Psoas muscle (tissue), 8 donors: ENCODE data around the gene ATRNL1. TPM values are rescaled to one million over a fixed set of nuclear protein-coding genes. Genes with fewer than 3 reads are reported as not detected.
"Not testable (repeated sequence)": the region's sequence is repeated elsewhere in the genome, so short reads cannot be mapped to it uniquely, and the experiment has no call there.

Experiments
- ATAC-seq, 4 donors: fragments of 200-7000 bp; cut with Tn5 transposase; one replicate each; pipeline ENCODE4 v1.9.1; 2020; ENCODE audit warnings: moderate library complexity in 3 of 4, mild to moderate bottlenecking in 2 of 4
- DNase-seq, 2 donors: peaks; one replicate each; pipeline ENCODE4 v3.0.0-alpha.2; 2020
- H3K27ac ChIP-seq: fragments of 200-600 bp; one replicate; pipeline ENCODE4 v1.8.0; 2022
- H3K27me3 ChIP-seq, 3 donors: fragments of 200-600 bp in 1 of 3; one replicate each; pipeline versions ENCODE4 v1.6.1 to v1.8.0; 2013 to 2022; ENCODE audit warnings: low read length in 2 of 3, mild to moderate bottlenecking in 2 of 3, moderate library complexity in 1 of 3; ENCODE audit not compliant: insufficient read depth in 3 of 3
- H3K36me3 ChIP-seq, 2 donors: fragments of 200-600 bp in 1 of 2; one replicate each; pipeline versions ENCODE4 v1.6.1 to v1.8.0; 2013 to 2022; ENCODE audit warnings: low read depth in 1 of 2, mild to moderate bottlenecking in 1 of 2, moderate library complexity in 1 of 2; ENCODE audit not compliant: insufficient read depth in 1 of 2
- H3K4me1 ChIP-seq: fragments of 200-600 bp; one replicate; pipeline ENCODE4 v1.8.0; 2022
- H3K4me3 ChIP-seq: fragments of 200-600 bp; one replicate; pipeline ENCODE4 v1.8.0; 2022; ENCODE audit warnings: mild to moderate bottlenecking
- H3K9me3 ChIP-seq: fragments of 200-600 bp; one replicate; pipeline ENCODE4 v1.8.0; 2022
- WGBS, 3 donors: extraction: QIAGEN DNeasy Blood & Tissue Kit; methylation state at CpG; one replicate each; pipeline versions ENCODE4 v1.1.6 to v1.1.7; 2013; 5-methylcytosine and 5-hydroxymethylcytosine counted together
- intact Hi-C, 2 donors: fragments of 100-400 bp; cut with DNase I; formaldehyde crosslinking; loops; one replicate each; pipeline versions ENCODE4 v1.11.0 to v1.14.2; 2022
- polyA plus RNA-seq, 3 donors: library from polyadenylated mRNA; stranded (reverse); fragments of 200-250 nt; gene quantifications; one replicate each; pipeline ENCODE4 v1.2.3, GENCODE V29; 2013
- total RNA-seq, 4 donors: library from RNA; stranded (reverse); fragmentation: NEBNext Ultra II Directional in 2 of 4; extraction: Animal tissue kit (Norgen Biotek cat#: 25700) in 2 of 4; gene quantifications; one replicate each; pipeline versions ENCODE4 v1.2.1 to v1.2.4, GENCODE V29; 2021 to 2023
- TF ChIP-seq, protein P1 (sequence below): fragments of 200-600 bp; IDR thresholded peaks from one replicate; pipeline ENCODE4 v1.8.0; 2022; ENCODE audit warnings: antibody characterized with exemption
- donor health status: healthy with polysubstance abuse.
- donor health status: DM: no; HTN: no; CAD: no; lungs with moderate emphysema.
- donor health status: Bipolar disorder and iron deficiency.
- donor health status: healthy.
- donor health status: DM: yes; HTN: yes; CAD: no.
- donor health status: DM: no; HTN: no; CAD: no.
- donor health status: DM: no; HTN: no; CAD: no.
- donor health status: DM: yes; HTN: yes; CAD: no.

Gene ATRNL1
- total and polyA plus RNA-seq, 7 donors = 0.01 to 7.1 (median 2.2) TPM

DNA sequence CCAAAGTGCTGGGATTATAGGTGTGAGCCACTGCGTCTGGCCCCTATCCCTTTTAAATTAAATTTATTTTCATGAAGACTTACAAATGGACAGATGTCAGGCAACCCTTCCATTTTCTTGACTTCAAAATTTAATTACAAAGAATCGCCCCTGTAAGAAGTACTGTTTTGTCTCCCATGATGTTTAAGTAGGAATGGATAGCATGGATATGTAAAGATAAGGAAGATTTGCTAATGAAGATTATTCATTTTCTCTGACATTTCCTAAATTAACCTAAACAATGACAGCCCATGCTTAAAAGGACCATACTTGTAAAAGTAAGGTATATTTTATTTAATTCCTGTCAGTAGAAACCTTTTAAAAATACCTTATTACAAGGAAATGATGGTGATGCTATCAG is 627.0 kb downstream of the ATRNL1 start:
- H3K36me3 ChIP-seq = no peaks in the 10 kb centered on the region
- no peak overlapping the region for H3K4me3 ChIP-seq
- H3K27me3 ChIP-seq = no peaks in the 10 kb centered on the region
- DNase-seq (no peak), ATAC-seq (no peak)
- no peaks in the 10 kb centered on the region for H3K9me3 ChIP-seq
- TF ChIP-seq, protein P1, sequence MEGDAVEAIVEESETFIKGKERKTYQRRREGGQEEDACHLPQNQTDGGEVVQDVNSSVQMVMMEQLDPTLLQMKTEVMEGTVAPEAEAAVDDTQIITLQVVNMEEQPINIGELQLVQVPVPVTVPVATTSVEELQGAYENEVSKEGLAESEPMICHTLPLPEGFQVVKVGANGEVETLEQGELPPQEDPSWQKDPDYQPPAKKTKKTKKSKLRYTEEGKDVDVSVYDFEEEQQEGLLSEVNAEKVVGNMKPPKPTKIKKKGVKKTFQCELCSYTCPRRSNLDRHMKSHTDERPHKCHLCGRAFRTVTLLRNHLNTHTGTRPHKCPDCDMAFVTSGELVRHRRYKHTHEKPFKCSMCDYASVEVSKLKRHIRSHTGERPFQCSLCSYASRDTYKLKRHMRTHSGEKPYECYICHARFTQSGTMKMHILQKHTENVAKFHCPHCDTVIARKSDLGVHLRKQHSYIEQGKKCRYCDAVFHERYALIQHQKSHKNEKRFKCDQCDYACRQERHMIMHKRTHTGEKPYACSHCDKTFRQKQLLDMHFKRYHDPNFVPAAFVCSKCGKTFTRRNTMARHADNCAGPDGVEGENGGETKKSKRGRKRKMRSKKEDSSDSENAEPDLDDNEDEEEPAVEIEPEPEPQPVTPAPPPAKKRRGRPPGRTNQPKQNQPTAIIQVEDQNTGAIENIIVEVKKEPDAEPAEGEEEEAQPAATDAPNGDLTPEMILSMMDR = no peak
- H3K4me1 ChIP-seq = no peaks in the 10 kb centered on the region
- intact Hi-C loops = no loop called here
- no peak overlapping the region for H3K27ac ChIP-seq
- WGBS, 3 donors = 92 to 95% (median 94%) methylated on average over 2 of the region's 2 CpGs

DNA sequence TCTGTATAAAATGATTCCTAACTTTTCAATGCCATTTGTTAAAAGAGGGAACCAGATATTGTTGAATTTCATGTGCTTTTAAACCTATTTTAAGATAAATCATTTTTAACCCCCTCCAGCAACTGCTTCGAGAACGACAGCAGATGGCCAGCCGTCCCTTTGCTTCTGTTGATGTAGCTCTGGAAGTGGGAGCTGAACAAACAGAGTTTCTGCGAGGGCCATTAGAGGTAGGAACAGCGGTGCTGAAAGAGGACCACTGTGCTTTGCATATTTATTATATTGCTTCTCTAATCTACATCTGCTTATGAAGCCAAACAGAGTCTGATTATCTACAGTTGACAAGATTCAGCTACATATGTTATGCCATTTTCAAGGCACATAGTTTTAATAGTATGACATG is 634.0 kb downstream of the ATRNL1 start:
- TF ChIP-seq, protein P1 = no peak
- no peak overlapping the region for H3K4me3 ChIP-seq
- no peak overlapping the region for H3K27ac ChIP-seq
- H3K4me1 ChIP-seq = no peaks in the 10 kb centered on the region
- intact Hi-C loops = no loop called here
- ATAC-seq (no peak), DNase-seq (no peak)
- H3K9me3 ChIP-seq = no peaks in the 10 kb centered on the region
- H3K36me3 ChIP-seq = no peaks in the 10 kb centered on the region
- H3K27me3 ChIP-seq = no peaks in the 10 kb centered on the region
- 58 to 84% (median 67%) methylated on average over 5 of the region's 5 CpGs for WGBS, 3 donors

DNA sequence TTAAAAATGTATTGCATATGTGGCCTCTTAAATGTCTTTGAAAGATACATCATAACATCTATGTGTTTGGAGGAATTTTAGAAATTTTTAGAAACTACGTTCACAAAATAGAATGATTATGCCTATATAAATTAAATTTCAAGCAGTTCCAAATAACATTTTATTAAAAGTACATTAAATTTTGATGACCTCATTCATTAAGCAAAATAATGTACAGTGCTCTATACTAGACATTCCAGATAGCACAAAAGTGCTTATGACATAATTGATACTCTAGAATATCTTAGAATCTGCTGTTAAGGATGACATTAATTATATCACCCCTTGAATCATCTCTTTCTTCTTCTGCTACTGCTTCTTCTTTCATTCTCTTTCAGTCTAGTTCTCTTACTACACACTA is 650.9 kb downstream of the ATRNL1 start:
- intact Hi-C loops = no loop called here
- Histone ChIP-seq H3K9me3 (no peaks in the 10 kb centered on the region), H3K36me3 (no peaks in the 10 kb centered on the region), H3K4me1 (no peaks in the 10 kb centered on the region), H3K27ac (no peak overlapping the region), H3K27me3 (no peaks in the 10 kb centered on the region), H3K4me3 (no peak overlapping the region)
- ATAC-seq = no peak
- TF ChIP-seq, protein P1 = no peak
- WGBS, 3 donors = 81 to 90% (median 87%) methylated on average over 1 of the region's 1 CpG
- DNase-seq = no peak

DNA sequence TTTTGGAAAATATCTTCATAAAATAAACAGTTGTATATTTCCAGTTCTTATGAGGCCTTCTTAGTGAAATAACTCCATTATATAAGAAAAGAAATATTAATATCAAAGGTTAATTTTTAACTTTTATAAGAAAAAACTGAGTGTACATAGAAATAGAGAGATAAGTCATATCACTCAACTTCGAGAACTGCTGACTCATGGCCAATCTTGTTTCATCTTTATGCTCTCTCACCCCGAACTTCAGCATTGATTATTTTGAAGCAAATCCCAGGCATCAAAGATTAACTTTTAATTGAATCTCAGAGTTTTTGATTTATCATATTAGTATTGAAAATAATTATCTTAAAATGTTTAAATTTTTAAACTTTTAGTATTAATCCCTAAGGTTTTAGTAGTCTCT is 652.8 kb downstream of the ATRNL1 start:
- WGBS, 3 donors = 83 to 90% (median 85%) methylated on average over 2 of the region's 2 CpGs
- intact Hi-C loops = no loop called here
- Histone ChIP-seq H3K27me3 (no peaks in the 10 kb centered on the region), H3K36me3 (no peaks in the 10 kb centered on the region), H3K4me1 (no peaks in the 10 kb centered on the region), H3K4me3 (no peak overlapping the region), H3K27ac (no peak overlapping the region), H3K9me3 (no peaks in the 10 kb centered on the region)
- no peak for ATAC-seq
- no peak for DNase-seq
- TF ChIP-seq, protein P1 = no peak

DNA sequence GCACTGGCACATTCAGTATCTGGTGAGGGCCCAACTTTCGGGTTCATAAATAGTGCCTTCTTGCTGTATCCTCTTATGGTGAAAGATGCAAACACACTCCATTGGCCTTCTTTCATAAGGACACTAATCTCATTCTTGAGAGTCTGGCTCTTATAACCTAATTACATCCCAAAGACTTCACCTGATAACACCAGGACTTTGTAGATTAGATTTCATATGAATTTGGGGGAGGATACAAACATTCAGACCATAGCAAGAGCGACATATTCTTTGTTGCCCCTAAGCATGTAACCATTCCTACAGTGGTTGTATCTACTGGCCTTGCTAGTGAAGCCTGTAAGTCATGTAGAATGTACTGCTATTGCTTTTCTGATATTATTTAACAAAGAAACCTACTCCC is 654.6 kb downstream of the ATRNL1 start:
- intact Hi-C loops = no loop called here
- WGBS, 3 donors = 86 to 94% (median 89%) methylated on average over 2 of the region's 2 CpGs
- H3K9me3 ChIP-seq = no peaks in the 10 kb centered on the region
- H3K27me3 ChIP-seq = no peaks in the 10 kb centered on the region
- no peaks in the 10 kb centered on the region for H3K4me1 ChIP-seq
- no peak overlapping the region for H3K4me3 ChIP-seq
- H3K36me3 ChIP-seq = no peaks in the 10 kb centered on the region
- no peak for DNase-seq
- TF ChIP-seq, protein P1 = no peak
- H3K27ac ChIP-seq = no peak overlapping the region
- ATAC-seq = no peak

DNA sequence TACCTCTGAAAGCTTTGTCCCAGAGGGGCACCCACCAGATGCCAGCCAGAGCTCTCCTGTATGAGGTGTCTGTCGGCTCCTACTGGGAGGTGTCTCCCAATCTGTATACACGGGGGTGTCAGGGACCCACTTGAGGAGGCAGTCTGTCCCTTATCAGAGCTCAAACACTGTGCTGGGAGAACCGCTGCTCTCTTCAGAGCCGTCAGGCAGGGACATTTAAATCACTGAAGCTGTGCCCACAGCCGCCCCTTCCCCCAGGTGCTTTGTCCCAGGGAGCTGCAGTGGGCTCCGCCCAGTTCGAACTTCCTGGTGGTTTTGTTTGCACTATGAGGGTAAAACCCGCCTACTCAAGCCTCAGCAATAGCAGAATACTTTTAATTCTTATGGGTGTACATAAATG is 665.3 kb downstream of the ATRNL1 start:
- DNase-seq, ATAC-seq: not testable (repeated sequence)

More for the DNA sequence above, 665.3 kb downstream of the ATRNL1 start:
- H3K27ac ChIP-seq, H3K4me1 ChIP-seq, H3K9me3 ChIP-seq, H3K27me3 ChIP-seq, H3K36me3 ChIP-seq, intact Hi-C loops, H3K4me3 ChIP-seq: not testable (repeated sequence)
- WGBS, 3 donors = 66 to 70% (median 68%) methylated on average over 8 of the region's 8 CpGs
